ENCODE results near the gene TTLL3.
"Not testable (repeated sequence)": the region's sequence is repeated elsewhere in the genome, so short reads cannot be mapped to it uniquely, and the experiment has no call there.

Gene TTLL3

GRCh38 chr3:9837701-9838582, 27.9 kb downstream of the TTLL3 start:
- no peak for DNase-seq (ENCODE audit: low spot score)

GRCh38 chr3:9838856-9839255, 28.8 kb downstream of the TTLL3 start:
- no peak for DNase-seq (ENCODE audit: low spot score)

- DNase-seq (ENCODE audit: low spot score), result no peak
Observed at GRCh38 chr3:9841015-9841414, 31.0 kb downstream of the TTLL3 start.

DNA sequence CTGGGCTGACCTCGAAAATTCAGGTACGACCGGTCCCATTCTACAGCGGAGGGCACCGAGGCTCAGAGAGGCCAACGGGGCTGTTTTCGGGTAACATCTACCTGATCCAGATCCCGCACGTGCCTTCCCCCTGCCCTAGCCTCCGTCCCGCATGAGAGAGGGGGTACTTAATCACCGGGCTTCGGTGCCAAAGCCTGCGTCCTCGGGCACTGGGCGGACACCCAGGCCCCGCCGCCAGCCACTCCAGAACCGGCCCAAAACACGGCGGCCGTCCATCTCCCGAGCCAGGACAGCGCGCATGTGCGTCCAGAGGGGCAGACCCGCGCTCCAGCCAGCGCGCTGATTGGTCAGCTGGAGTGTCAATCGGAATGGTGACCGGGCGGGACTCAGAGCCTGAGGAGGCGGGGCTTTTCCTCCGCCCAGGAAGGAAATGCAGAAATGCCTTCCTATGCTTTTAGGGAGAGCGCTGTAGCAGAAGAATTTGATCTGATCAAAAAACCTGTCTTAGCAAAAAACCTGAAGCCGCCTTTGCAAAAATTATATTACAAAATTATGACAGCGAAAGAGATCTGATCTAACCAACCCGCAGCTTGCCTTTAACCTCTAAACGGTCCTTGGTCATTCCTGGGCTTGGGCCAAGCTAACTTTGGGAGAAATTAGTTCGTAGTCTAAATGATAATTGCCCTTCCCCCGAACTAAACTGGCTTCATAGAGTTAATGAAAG, 33.8 kb downstream of the TTLL3 start, which contains the start of gene RPUSD3:
Gene RPUSD3, minus strand, starts transcription at position 294 of the 724 bp plus-strand sequence. Its CDS starts 18 bp downstream, at position 276.
- peak; percentile 97 for DNase-seq (ENCODE audit: low spot score)

- DNase-seq (ENCODE audit: low spot score), result no peak
Observed at GRCh38 chr3:9846231-9846630, 36.2 kb downstream of the TTLL3 start.

GRCh38 chr3:9846931-9847488, 36.9 kb downstream of the TTLL3 start:
- DNase-seq (ENCODE audit: low spot score), result no peak

- DNase-seq (ENCODE audit: low spot score), result not testable (repeated sequence)
Observed at GRCh38 chr3:9847870-9848269, 37.8 kb downstream of the TTLL3 start.

- DNase-seq (ENCODE audit: low spot score), result peak; percentile 61
Observed at GRCh38 chr3:9848860-9849259, 38.8 kb downstream of the TTLL3 start.

DNA sequence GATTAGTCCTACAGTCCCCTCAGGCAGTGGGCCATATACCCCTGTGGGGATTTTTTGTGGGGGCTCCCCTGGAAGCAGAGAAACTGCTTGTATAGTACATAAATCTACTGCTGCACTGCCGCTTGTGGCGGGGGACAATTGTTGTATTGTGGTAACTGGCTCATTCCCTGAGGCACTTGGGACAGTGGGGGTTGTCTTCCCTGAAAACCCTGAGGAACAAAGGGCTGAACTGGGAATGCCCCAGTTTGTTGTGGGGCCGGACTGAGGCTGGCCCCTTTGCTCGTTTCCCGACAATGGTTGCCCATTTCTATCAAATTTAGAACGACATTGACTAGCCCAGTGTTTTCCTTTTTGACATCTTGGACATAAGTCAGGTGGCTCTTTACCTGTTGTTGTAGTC, 41.3 kb downstream of the TTLL3 start:
- not testable (repeated sequence) for DNase-seq (ENCODE audit: low spot score)

- not testable (repeated sequence) for DNase-seq (ENCODE audit: low spot score)
Observed at GRCh38 chr3:9851926-9852325, 41.9 kb downstream of the TTLL3 start.

DNA sequence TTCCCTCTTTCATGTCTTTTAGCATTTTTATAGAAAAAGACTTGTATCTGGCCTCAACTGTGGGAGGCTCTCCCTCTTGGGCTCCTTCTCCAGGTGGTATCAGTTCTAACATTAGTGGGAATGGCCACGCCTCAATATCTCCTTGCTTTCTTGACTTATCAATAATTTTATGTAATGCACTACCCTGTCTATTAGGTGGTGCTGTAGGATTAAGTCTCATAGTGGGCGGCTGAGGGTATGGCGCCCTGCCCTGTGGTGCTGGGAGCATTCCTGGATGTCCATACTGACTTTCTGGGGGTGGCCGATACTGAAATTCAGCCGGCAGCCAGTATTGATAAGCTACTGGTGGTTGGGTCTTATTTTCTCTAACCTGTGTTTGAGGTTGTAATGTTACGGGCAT, 42.5 kb downstream of the TTLL3 start:
- DNase-seq (ENCODE audit: low spot score), result no peak

GRCh38 chr3:9854291-9854940, 44.4 kb downstream of the TTLL3 start:
- DNase-seq (ENCODE audit: low spot score), result not testable (repeated sequence)

DNA sequence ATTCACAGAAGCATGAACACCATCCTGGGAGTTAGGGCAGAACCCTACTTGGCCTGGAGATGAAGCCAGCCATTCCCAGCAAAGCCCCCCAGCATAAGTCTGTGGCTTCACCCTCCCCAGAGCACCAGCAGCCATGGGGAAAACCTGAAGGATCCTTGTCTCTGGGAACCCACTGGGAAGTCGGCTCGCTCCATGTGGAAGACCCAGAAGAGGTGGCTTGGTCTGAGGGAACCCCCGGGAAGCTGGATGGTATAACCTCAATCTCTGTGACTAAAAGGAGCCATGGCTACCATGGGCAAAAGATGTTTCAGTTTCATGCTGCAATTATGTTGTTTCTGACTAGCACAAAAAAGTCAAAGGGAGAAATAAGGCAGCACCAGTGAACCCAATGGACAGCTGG, 45.5 kb downstream of the TTLL3 start:
- no peak for DNase-seq (ENCODE audit: low spot score)

DNA sequence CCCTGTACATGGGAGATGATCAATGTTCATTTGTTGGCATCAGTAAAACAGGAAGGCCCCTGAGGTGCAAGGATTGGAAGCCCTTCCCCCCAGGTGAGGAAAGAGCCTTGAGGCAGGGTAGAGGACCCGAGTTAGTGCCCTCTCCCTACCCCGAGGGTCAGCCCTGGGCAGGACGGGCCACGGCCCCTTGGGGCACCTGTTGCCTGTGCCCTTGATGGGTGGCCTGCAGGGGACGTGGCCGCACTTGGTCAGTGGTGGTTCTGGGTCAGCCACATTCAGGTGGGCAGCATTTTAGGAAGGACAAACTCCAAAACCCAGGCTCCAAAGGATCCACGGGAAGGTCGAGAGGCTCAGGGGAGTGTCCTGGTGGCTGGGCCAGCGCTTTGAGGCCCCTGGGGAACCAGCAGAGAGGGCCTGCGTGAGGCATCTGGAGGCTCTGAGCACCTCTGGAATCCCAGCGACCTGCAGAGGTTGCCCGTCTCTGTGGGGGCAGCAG, 49.5 kb downstream of the TTLL3 start:
- no peak for DNase-seq (ENCODE audit: low spot score)

DNA sequence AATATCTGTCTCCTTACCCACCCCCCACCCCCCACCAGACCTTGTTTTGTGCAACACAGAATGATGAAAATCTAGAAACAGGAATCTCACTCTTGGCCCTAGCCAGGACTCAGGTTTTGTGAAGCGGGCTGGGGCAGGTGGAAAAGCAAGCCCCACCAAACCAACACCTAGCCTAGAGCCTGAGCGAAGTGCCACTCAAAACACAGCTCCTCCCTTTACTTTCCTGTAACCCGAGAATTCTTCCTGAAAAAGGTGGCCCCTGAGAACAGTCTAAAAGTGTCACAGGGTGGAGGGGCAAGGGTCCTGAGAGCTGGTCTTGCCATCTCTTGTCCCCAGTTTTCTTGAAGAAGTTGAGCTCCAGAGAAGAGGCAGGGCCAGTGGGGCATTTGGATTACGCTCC, 51.1 kb downstream of the TTLL3 start:
- no peak for DNase-seq (ENCODE audit: low spot score)

GRCh38 chr3:9861626-9862130, 51.6 kb downstream of the TTLL3 start:
- DNase-seq (ENCODE audit: low spot score), result no peak

DNA sequence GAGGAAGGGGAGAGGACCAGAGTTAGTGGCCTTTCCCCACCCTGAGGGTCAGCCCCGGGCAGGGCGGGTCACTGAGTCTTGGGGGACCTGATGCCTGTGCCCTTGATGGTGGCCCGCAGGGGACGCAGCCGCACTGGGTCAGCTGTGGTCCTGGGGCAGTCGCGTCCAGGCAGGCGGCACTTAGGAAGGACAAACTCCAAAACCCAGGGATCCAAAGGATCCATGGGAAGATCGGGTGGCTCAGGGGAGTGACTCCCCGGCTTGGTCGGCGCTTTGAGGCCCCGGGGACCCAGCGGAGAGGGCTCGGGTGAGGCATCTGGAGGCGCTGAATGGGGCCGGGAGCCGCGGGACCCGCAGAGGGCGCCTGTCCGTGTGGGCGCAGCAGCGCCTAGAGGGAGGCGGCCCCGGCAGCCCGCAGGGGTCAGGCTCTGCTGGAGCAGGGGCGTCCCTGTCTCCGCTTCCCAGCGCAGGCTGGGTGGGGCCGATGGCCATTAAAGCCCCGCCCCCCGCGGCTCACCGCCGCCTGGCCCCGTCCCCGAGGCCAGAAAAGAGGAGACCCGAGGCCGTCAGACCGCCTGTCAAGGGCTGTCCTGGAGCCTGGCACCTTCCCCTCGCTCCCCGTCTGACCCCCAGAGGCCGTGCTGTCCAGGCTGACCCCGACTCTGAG, 52.5 kb downstream of the TTLL3 start:
- DNase-seq (ENCODE audit: low spot score), result peak; percentile 15

DNA sequence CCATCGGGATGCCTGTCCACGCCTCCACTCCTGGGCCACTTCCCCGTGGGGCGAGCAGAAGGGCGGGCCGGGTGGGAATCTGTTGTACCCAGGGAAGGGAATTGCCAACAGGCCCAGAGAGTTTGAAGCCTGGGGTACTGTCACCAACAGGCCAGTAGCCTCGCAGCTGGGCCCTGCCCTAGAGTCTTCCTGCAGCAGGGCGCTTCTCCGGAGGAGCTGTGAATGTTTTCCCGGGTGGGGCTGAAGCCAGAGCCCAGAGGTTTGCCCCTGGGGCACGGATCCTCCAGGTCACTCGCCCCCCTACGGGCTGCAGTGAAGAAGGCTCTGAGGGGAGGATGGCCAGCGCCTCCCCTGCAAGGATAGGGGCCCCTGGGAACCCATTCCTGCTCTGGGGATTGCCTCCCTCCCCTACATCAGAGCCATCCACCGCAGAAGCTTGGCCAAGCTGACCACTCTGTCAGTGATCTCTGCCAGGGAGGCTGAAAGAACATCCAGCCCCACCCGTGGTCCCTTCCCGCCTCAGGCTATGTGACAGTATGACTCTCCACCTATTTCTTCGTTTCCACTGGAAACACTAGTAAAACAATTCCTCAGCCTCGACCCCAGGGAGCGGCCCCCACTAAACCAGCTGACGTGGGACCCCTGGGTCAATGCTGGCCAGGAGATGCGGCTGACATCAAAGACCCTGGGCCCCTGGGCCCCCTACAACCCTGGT, 53.2 kb downstream of the TTLL3 start:
- no peak for DNase-seq (ENCODE audit: low spot score)

- no peak for DNase-seq (ENCODE audit: low spot score)
Observed at GRCh38 chr3:9864200-9864927, 54.3 kb downstream of the TTLL3 start.

GRCh38 chr3:9865125-9865637, 55.1 kb downstream of the TTLL3 start:
- not testable (repeated sequence) for DNase-seq (ENCODE audit: low spot score)

All from CD4-positive, alpha-beta T cell treated with Interleukin-2 at 100 ng/mL for 4 hours (primary cell).